SU-DHL-6 (cell line): ENCODE measurements around the gene FBXW11.

Experiments used
- H2AFZ ChIP-seq: fragments of 200-600 bp; sonication (generic); 2 replicates; pipeline ENCODE4 v1.6.1; 2014; ENCODE audit warnings: low read depth, mild to moderate bottlenecking, moderate library complexity, mixed read lengths, antibody characterized with exemption, low read length; ENCODE audit not compliant: severe bottlenecking
- H3F3A ChIP-seq: fragments of 200-600 bp; shearing (Covaris generic); 2 replicates; pipeline ENCODE4 v1.6.0; 2016; ENCODE audit warnings: antibody characterized with exemption, mild to moderate bottlenecking; ENCODE audit not compliant: insufficient read depth
- H3K27ac ChIP-seq: fragments of 200-600 bp; sonication (generic); 2 replicates; pipeline ENCODE4 v1.5.1; 2016; ENCODE audit warnings: low read depth, mild to moderate bottlenecking, low read length, moderate library complexity, mixed read lengths
- H3K27me3 ChIP-seq: fragments of 200-600 bp; sonication (generic), shearing (Covaris generic); 2 replicates; pipeline ENCODE4 v1.6.0; 2014; ENCODE audit warnings: mild to moderate bottlenecking, low read length
- H3K36me3 ChIP-seq: fragments of 200-600 bp; sonication (generic); 2 replicates; pipeline ENCODE4 v1.6.1; 2014; ENCODE audit warnings: mild to moderate bottlenecking, low read length, mixed read lengths
- H3K4me2 ChIP-seq: fragments of 300-600, 200-600 bp; shearing (Covaris generic), sonication (generic); 2 replicates; pipeline ENCODE4 v1.6.0; 2014; ENCODE audit warnings: low read length, low read depth, mild to moderate bottlenecking; ENCODE audit not compliant: poor library complexity, severe bottlenecking
- H3K4me3 ChIP-seq: fragments of 200-600 bp; sonication (generic); 2 replicates; pipeline ENCODE4 v1.5.1; 2014; ENCODE audit warnings: antibody characterized with exemption, low read length, mild to moderate bottlenecking, mixed read lengths; ENCODE audit not compliant: insufficient read depth, poor library complexity, severe bottlenecking
- H3K79me2 ChIP-seq: fragments of 200-600 bp; sonication (generic); 2 replicates; pipeline ENCODE4 v1.6.1; 2014; ENCODE audit warnings: mild to moderate bottlenecking, low read length, moderate library complexity; ENCODE audit not compliant: insufficient read depth
- H3K9ac ChIP-seq: fragments of 200-600 bp; sonication (generic); 2 replicates; pipeline ENCODE4 v1.7.0; 2014; ENCODE audit warnings: mild to moderate bottlenecking, low read length
- H3K9me2 ChIP-seq: fragments of 200-600 bp; sonication (generic); replicated peaks from 2 replicates; pipeline ENCODE4 v1.6.1; 2014; ENCODE audit warnings: low read length; ENCODE audit not compliant: insufficient read depth
- H3K9me3 ChIP-seq: fragments of 200-600 bp; sonication (generic); 2 replicates; pipeline ENCODE4 v1.6.1; 2014; ENCODE audit warnings: low read length, mixed read lengths; ENCODE audit not compliant: insufficient read depth
- H4K20me1 ChIP-seq: fragments of 200-600 bp; sonication (generic); 2 replicates; pipeline ENCODE4 v1.6.1; 2014; ENCODE audit warnings: low read depth, mild to moderate bottlenecking, antibody characterized with exemption, low read length, moderate library complexity, mixed read lengths
- EZH2phosphoT487 ChIP-seq: fragments of 200-600 bp; sonication (generic), shearing (Covaris generic); conservative IDR thresholded peaks from 2 replicates; pipeline ENCODE4 v1.6.1; 2018; ENCODE audit warnings: mild to moderate bottlenecking, antibody characterized with exemption, low read length, moderate library complexity, mixed read lengths
- TF ChIP-seq, protein P1 (sequence below): fragments of 200-600 bp; sonication (generic); IDR thresholded peaks from one replicate; pipeline ENCODE4 v1.5.1; 2017; ENCODE audit warnings: antibody characterized with exemption, mild to moderate bottlenecking, low read length, moderate library complexity; ENCODE audit not compliant: insufficient read depth, poor library complexity, severe bottlenecking

Gene FBXW11

DNA sequence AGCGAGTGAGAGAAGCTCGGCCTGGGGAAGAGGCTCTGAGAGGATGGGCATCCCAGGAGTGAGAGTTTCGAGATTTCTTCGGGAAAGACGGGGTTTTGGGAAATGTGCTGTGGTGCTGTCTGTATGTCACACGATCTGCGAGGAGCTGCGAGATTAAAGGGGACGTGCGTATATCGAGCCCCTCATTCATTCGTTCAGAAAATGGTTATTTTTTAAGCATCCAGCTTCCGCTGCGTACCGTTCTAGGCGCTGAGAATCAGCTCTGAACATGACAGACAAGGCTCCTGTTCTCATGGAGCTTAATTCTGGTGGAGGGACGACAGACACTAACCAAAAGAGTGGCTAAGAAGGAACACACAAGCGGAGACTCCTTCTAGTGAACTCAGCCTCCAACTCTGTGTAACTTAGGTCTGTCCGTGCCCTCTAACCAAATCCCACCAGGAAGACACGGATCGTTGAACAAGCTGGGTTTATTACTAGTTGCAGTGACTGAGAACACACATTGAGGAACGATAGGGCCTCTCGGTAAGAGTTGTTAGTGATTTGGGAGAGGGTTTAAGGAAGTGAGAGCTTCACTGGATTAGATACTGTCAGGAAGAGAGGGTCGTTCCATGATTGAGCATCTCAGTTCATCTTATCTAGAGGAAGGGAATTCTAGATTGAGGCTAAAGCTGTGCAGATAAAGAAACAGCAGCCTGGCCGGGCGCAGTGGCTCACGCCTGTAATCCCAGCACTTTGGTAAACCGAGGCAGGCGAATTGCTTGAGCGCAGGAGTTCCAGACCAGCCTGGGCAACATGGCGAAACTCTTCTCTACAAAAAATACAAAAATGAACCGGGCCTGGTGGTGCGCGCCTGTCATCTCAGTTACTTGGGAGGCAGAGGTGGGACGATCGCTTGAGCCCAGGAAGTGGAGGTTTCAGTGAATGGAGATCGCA, 1.0 kb upstream of the FBXW11 start:
- H3K4me2 ChIP-seq = peak overlapping the region; percentile 98
- H3K9me3 ChIP-seq = no peaks in the 10 kb centered on the region
- no peaks in the 10 kb centered on the region for H3K9me2 ChIP-seq
- TF ChIP-seq, protein P1, sequence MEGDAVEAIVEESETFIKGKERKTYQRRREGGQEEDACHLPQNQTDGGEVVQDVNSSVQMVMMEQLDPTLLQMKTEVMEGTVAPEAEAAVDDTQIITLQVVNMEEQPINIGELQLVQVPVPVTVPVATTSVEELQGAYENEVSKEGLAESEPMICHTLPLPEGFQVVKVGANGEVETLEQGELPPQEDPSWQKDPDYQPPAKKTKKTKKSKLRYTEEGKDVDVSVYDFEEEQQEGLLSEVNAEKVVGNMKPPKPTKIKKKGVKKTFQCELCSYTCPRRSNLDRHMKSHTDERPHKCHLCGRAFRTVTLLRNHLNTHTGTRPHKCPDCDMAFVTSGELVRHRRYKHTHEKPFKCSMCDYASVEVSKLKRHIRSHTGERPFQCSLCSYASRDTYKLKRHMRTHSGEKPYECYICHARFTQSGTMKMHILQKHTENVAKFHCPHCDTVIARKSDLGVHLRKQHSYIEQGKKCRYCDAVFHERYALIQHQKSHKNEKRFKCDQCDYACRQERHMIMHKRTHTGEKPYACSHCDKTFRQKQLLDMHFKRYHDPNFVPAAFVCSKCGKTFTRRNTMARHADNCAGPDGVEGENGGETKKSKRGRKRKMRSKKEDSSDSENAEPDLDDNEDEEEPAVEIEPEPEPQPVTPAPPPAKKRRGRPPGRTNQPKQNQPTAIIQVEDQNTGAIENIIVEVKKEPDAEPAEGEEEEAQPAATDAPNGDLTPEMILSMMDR = no peak
- TF ChIP-seq EZH2phosphoT487 = no peak
- peak overlapping the region; percentile 88 for H3K27ac ChIP-seq
- H3K79me2 ChIP-seq = peaks cover 37% of the 10 kb centered on the region
- no peaks in the 10 kb centered on the region for H3K36me3 ChIP-seq
- peak overlapping the region; percentile 74 for H3K4me3 ChIP-seq
- peak overlapping the region; percentile 79 for H2AFZ ChIP-seq
- H3K27me3 ChIP-seq = no peaks in the 10 kb centered on the region
- peaks cover 15% of the 10 kb centered on the region; the same call in 1 of the 2 replicates for H3F3A ChIP-seq
- H4K20me1 ChIP-seq = peaks cover 5% of the 10 kb centered on the region; the same call in 1 of the 2 replicates
- peak overlapping the region; percentile 93 for H3K9ac ChIP-seq

DNA sequence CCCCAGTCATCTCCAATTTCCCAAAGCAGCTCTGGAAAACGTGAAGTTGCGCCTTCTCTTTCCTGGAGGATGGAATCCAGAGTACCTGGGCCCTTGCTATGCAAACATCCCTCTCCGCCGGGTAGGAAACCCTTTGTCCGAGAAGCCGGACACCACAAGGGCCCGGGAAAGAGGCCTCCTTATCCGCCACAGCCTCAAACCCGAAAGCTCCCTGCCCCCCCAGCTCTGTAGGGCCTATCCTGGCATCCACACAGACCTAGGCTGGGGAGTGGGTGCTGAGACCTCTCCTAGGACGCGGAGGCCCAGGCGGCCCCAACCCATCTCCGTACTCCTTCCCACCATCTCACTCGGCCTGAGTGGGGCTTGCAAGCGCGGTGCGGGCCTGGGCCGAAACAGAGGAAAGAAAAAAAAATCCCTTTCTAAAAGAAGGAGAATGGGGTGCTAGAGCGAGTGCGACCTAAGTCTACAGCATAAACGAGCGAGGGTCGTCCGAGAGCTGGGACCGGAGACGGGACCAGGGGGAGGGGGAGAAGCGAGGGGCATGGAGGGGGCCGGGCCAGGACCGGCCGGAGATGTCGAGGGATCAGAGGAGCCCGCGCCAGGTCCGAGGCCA, 624 bp downstream of the FBXW11 start:
- Histone ChIP-seq H2AFZ (peak overlapping the region; percentile 79), H3K9ac (peak overlapping the region; percentile 93), H3K4me3 (peak overlapping the region; percentile 74), H3K9me2 (no peaks in the 10 kb centered on the region), H3K27me3 (no peaks in the 10 kb centered on the region), H3K79me2 (peaks cover 53% of the 10 kb centered on the region), H3K9me3 (no peaks in the 10 kb centered on the region), H3K27ac (peak overlapping the region; percentile 88), H3F3A (peaks cover 25% of the 10 kb centered on the region), H3K4me2 (peak overlapping the region; percentile 98), H3K36me3 (no peaks in the 10 kb centered on the region), H4K20me1 (peaks cover 5% of the 10 kb centered on the region; the same call in 1 of the 2 replicates)
- no peak for TF ChIP-seq EZH2phosphoT487
- TF ChIP-seq, protein P1 = no peak

DNA sequence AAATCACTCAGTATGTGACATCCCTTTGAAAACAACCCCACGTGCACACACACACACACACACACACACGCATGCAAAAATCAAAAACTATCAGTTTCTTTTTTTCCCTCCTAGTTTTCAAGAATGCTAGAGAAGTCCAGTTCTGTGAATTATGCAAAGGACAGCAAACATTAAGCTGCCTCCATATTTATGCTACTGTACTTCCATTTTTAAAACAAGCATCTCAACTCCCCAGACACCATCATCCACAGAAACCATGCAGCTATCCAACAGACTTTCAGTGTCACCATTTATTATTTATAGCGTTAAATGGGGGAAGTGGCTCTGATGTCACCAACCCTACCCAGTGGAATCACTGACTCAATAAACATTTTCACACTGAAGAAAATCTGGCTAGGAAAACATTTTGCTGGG, 1.6 kb downstream of the FBXW11 start:
- Histone ChIP-seq H3K4me2 (peak overlapping the region; percentile 98), H3K9me3 (no peaks in the 10 kb centered on the region), H4K20me1 (peaks cover 5% of the 10 kb centered on the region; the same call in 1 of the 2 replicates), H3K9ac (peak overlapping the region; percentile 93), H3F3A (peaks cover 35% of the 10 kb centered on the region), H3K9me2 (no peaks in the 10 kb centered on the region), H3K27me3 (no peaks in the 10 kb centered on the region), H3K36me3 (no peaks in the 10 kb centered on the region), H2AFZ (no peak overlapping the region), H3K27ac (0 out of 2 replicates have a peak overlapping the region, but pooled peaks have one; percentile 88), H3K4me3 (peak overlapping the region; percentile 74), H3K79me2 (peaks cover 63% of the 10 kb centered on the region)
- TF ChIP-seq, protein P1 = no peak
- no peak for TF ChIP-seq EZH2phosphoT487
